Keratinocyte (primary cell): ENCODE data around the gene ASS1.

Experiments used
- CTCF ChIP-seq, 3 experiments: IDR thresholded peaks in 1 of 3; conservative IDR thresholded peaks in 1 of 3; optimal IDR thresholded peaks in 1 of 3; 2 replicates in 2 of 3; 3 replicates in 1 of 3; pipeline versions ENCODE3 to v1.5.1; 2011; ENCODE audit warnings: low read length in 3 of 3, mild to moderate bottlenecking in 3 of 3, moderate library complexity in 2 of 3, control low read depth in 1 of 3, inconsistent platforms in 1 of 3; ENCODE audit not compliant: insufficient read depth in 2 of 3; ENCODE audit errors: extremely low read depth in 1 of 3
- EZH2 ChIP-seq: IDR thresholded peaks from one replicate; pipeline ENCODE4 v1.6.1; 2012; ENCODE audit warnings: inconsistent platforms, mild to moderate bottlenecking, low read length, moderate library complexity

- TF ChIP-seq CTCF (optimal IDR thresholded peaks at IDR 0.05 in 1 of 3, IDR thresholded peaks at IDR 0.05 in 1 of 3, conservative IDR thresholded peaks at IDR 0.05 in 1 of 3; ENCODE audit: extremely low read depth in 1 of 3, insufficient read depth in 2 of 3, low read length in 3 of 3) (no peak), EZH2 (no peak)
These were observed 795 bp upstream of the ASS1 start for GRCh38 chr9:130443840-130444492.
